Measurements from ENCODE around the gene AGAP1.

DNA sequence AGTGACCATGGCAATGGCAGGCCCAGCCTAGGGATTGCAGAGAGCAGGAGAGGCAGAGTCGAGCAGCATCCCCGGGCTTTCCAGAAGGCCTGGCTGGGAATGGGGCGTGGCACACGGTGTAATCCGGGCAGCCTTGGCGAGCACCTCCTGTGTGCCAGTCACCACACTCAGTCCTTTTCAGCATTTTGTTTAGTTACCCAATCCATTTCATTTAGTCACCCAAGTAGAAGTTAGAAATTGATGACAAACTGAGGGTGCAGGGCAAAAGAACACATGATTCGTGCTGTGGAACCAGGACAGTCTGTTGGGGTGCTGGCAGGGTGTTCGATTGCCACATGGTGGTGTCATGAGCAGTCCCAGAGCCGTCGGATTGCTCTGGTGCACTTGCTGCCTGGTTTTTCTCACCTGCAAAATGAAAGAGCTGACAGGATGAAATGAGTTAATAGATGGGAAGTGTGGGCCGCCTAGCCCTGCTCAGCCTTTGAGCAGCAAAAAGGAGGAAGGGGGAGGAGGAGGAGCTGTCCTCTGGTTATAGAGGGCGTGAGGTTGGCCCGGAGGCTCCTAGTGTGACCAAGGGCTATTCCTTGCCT lies 299.4 kb downstream of the AGAP1 start:
- TF ChIP-seq, protein P1, sequence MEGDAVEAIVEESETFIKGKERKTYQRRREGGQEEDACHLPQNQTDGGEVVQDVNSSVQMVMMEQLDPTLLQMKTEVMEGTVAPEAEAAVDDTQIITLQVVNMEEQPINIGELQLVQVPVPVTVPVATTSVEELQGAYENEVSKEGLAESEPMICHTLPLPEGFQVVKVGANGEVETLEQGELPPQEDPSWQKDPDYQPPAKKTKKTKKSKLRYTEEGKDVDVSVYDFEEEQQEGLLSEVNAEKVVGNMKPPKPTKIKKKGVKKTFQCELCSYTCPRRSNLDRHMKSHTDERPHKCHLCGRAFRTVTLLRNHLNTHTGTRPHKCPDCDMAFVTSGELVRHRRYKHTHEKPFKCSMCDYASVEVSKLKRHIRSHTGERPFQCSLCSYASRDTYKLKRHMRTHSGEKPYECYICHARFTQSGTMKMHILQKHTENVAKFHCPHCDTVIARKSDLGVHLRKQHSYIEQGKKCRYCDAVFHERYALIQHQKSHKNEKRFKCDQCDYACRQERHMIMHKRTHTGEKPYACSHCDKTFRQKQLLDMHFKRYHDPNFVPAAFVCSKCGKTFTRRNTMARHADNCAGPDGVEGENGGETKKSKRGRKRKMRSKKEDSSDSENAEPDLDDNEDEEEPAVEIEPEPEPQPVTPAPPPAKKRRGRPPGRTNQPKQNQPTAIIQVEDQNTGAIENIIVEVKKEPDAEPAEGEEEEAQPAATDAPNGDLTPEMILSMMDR (IDR thresholded peaks at IDR 0.05): no peak
- no peak for TF ChIP-seq POLR2A (IDR thresholded peaks at IDR 0.05)

Data from uterus (tissue), 2 donors.